ENCODE results near the gene RAPGEF3.

RAPGEF3 gene

GRCh38 chr12:47758834-47759690, at the start of gene RAPGEF3:
Gene RAPGEF3 (minus strand): TSS chr12:47758880. CDS start chr12:47758556, 324 bp downstream.
- Histone ChIP-seq H3K9ac (ENCODE audit: low read depth in 1 of 2, low read length in 2 of 2) (peak within 1 kb of the TSS; percentile 86 to 88), H3K27me3 (ENCODE audit: control insufficient read depth in 2 of 2, insufficient read depth in 2 of 2, low read length in 2 of 2) (no peaks in the 10 kb centered on the region), H3K36me3 (ENCODE audit: control insufficient read depth in 2 of 2, insufficient read depth in 2 of 2, low read length in 2 of 2) (no peaks in the 10 kb centered on the region), H3K4me3 (ENCODE audit: low read length in 2 of 2) (peak within 1 kb of the TSS; percentile 76 to 78), H3K4me1 (ENCODE audit: control insufficient read depth in 2 of 2, insufficient read depth in 2 of 2, low read length in 2 of 2) (peaks cover 38 to 41% of the 10 kb centered on the region in 2 donors), H3K27ac (ENCODE audit: low read depth in 2 of 2, low read length in 2 of 2) (peak within 1 kb of the TSS; percentile 78 to 79), H3K9me3 (ENCODE audit: control insufficient read depth in 2 of 2, low read length in 2 of 2) (no peaks in the 10 kb centered on the region)

GRCh38 chr12:47808050-47808449, 49.4 kb upstream of the RAPGEF3 start:
- no peaks in the 10 kb centered on the region for H3K27me3 ChIP-seq (ENCODE audit: control insufficient read depth in 2 of 2, insufficient read depth in 2 of 2, low read length in 2 of 2)
- peaks cover 46 to 57% of the 10 kb centered on the region in 2 donors for H3K4me1 ChIP-seq (ENCODE audit: control insufficient read depth in 2 of 2, insufficient read depth in 2 of 2, low read length in 2 of 2)
- no peak overlapping the region for H3K4me3 ChIP-seq (ENCODE audit: low read length in 2 of 2)
- H3K9ac ChIP-seq (ENCODE audit: low read depth in 1 of 2, low read length in 2 of 2), result peak overlapping the region in 1 of 2 donors; percentile 60
- no peaks in the 10 kb centered on the region for H3K36me3 ChIP-seq (ENCODE audit: control insufficient read depth in 2 of 2, insufficient read depth in 2 of 2, low read length in 2 of 2)
- peak overlapping the region; percentile 60 to 78 for H3K27ac ChIP-seq (ENCODE audit: low read depth in 2 of 2, low read length in 2 of 2)
- no peaks in the 10 kb centered on the region for H3K9me3 ChIP-seq (ENCODE audit: control insufficient read depth in 2 of 2, low read length in 2 of 2)

GRCh38 chr12:47807338-47807737, 48.7 kb upstream of the RAPGEF3 start:
- peak overlapping the region; percentile 0 to 78 for H3K27ac ChIP-seq (ENCODE audit: low read depth in 2 of 2, low read length in 2 of 2)
- no peaks in the 10 kb centered on the region for H3K9me3 ChIP-seq (ENCODE audit: control insufficient read depth in 2 of 2, low read length in 2 of 2)
- H3K4me1 ChIP-seq (ENCODE audit: control insufficient read depth in 2 of 2, insufficient read depth in 2 of 2, low read length in 2 of 2), result peaks cover 41 to 62% of the 10 kb centered on the region in 2 donors
- H3K36me3 ChIP-seq (ENCODE audit: control insufficient read depth in 2 of 2, insufficient read depth in 2 of 2, low read length in 2 of 2), result no peaks in the 10 kb centered on the region
- H3K9ac ChIP-seq (ENCODE audit: low read depth in 1 of 2, low read length in 2 of 2), result no peak overlapping the region
- no peaks in the 10 kb centered on the region for H3K27me3 ChIP-seq (ENCODE audit: control insufficient read depth in 2 of 2, insufficient read depth in 2 of 2, low read length in 2 of 2)
- H3K4me3 ChIP-seq (ENCODE audit: low read length in 2 of 2), result no peak overlapping the region

GRCh38 chr12:47805417-47805816, 46.7 kb upstream of the RAPGEF3 start:
- H3K9ac ChIP-seq (ENCODE audit: low read depth in 1 of 2, low read length in 2 of 2), result no peak overlapping the region
- peaks cover 26 to 57% of the 10 kb centered on the region in 2 donors for H3K4me1 ChIP-seq (ENCODE audit: control insufficient read depth in 2 of 2, insufficient read depth in 2 of 2, low read length in 2 of 2)
- no peak overlapping the region for H3K4me3 ChIP-seq (ENCODE audit: low read length in 2 of 2)
- no peaks in the 10 kb centered on the region for H3K9me3 ChIP-seq (ENCODE audit: control insufficient read depth in 2 of 2, low read length in 2 of 2)
- H3K27ac ChIP-seq (ENCODE audit: low read depth in 2 of 2, low read length in 2 of 2), result no peak overlapping the region
- H3K36me3 ChIP-seq (ENCODE audit: control insufficient read depth in 2 of 2, insufficient read depth in 2 of 2, low read length in 2 of 2), result no peaks in the 10 kb centered on the region
- H3K27me3 ChIP-seq (ENCODE audit: control insufficient read depth in 2 of 2, insufficient read depth in 2 of 2, low read length in 2 of 2), result no peaks in the 10 kb centered on the region

DNA sequence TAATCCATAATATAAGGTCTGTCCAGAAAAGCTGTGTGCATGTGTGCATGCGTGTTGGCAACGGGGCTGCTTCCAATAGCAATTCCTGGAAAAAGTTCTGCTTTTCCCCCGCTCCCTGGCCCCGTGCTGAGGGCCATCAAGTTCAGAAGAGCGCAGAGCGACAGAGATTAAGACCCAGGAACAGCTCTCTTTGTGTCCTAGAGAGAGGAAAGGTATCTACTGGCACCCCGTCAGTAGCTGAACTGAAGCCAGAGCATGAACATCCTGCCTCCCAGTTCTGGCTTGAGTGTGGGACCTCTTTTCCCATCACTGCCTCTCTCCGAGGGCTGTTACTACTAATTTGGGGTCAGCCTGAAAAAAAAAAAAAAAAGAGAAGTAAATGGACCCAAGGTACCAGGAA, 45.5 kb upstream of the RAPGEF3 start:
- H3K9me3 ChIP-seq (ENCODE audit: control insufficient read depth in 2 of 2, low read length in 2 of 2), result no peaks in the 10 kb centered on the region
- no peak overlapping the region for H3K27ac ChIP-seq (ENCODE audit: low read depth in 2 of 2, low read length in 2 of 2)
- H3K9ac ChIP-seq (ENCODE audit: low read depth in 1 of 2, low read length in 2 of 2), result no peak overlapping the region
- H3K4me1 ChIP-seq (ENCODE audit: control insufficient read depth in 2 of 2, insufficient read depth in 2 of 2, low read length in 2 of 2), result peaks cover 20 to 60% of the 10 kb centered on the region in 2 donors
- H3K4me3 ChIP-seq (ENCODE audit: low read length in 2 of 2), result no peak overlapping the region
- no peaks in the 10 kb centered on the region for H3K36me3 ChIP-seq (ENCODE audit: control insufficient read depth in 2 of 2, insufficient read depth in 2 of 2, low read length in 2 of 2)
- H3K27me3 ChIP-seq (ENCODE audit: control insufficient read depth in 2 of 2, insufficient read depth in 2 of 2, low read length in 2 of 2), result no peaks in the 10 kb centered on the region

DNA sequence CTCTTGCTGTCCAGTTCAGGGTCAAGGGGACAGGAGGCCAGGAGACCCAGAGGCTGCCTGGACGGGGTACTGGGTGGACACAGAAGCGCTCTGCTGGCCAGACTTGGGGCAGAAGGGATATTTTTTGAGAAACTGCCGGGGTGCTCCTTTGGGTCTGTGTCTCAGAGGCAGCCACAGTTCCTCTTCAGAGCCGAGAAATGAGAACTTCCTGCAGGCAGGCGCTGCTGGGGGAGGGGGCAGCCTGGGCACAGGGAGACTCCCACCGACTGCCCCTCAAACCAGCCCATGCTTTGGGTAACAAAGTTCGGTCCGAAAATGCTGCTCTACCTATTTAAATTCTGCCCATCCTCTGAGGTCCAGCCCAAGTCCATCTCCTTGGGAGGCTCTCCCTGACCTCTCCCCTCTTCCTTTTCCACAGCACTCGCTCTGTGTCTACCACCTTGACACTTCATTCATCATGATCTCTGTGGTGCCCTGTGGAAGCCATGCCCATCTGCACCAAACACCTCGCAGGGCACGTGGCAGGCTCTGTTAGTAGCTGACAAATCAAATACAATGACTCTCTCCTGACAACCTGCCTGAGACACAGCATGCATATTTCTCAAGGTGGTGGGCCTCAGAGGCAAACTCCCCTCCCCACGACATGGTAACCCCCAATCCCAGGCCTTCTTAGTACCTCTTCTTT, 44.7 kb upstream of the RAPGEF3 start:
- Histone ChIP-seq H3K9me3 (ENCODE audit: control insufficient read depth in 2 of 2, low read length in 2 of 2) (no peaks in the 10 kb centered on the region), H3K9ac (ENCODE audit: low read depth in 1 of 2, low read length in 2 of 2) (peak overlapping the region in 1 of 2 donors; percentile 24), H3K27me3 (ENCODE audit: control insufficient read depth in 2 of 2, insufficient read depth in 2 of 2, low read length in 2 of 2) (no peaks in the 10 kb centered on the region), H3K36me3 (ENCODE audit: control insufficient read depth in 2 of 2, insufficient read depth in 2 of 2, low read length in 2 of 2) (no peaks in the 10 kb centered on the region), H3K4me3 (ENCODE audit: low read length in 2 of 2) (peak overlapping the region in 1 of 2 donors; percentile 20), H3K4me1 (ENCODE audit: control insufficient read depth in 2 of 2, insufficient read depth in 2 of 2, low read length in 2 of 2) (peaks cover 13 to 54% of the 10 kb centered on the region in 2 donors), H3K27ac (ENCODE audit: low read depth in 2 of 2, low read length in 2 of 2) (peak overlapping the region in 1 of 2 donors; percentile 43)

DNA sequence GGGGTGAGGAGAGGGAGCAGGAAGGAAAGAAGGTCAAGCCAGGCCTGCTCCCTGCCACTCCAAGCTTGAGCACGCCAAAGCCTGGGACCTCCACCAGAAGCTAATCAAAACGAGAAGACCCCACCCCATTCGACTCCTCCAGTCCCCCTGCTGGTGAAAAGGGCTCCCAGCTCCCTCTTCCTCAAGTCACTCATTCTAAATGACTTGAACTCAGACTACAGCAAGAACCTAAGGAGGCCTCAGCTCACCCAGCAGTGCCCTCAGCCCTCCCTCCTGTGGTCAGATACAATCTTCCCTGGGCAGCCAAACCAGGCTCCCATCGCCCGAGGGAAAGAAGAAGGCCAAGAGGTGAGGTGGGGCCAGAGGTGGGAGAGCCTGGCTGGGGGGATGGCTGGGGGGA, 43.6 kb upstream of the RAPGEF3 start:
- H3K27ac ChIP-seq (ENCODE audit: low read depth in 2 of 2, low read length in 2 of 2), result peak overlapping the region in 1 of 2 donors; percentile 43
- peaks cover 13 to 44% of the 10 kb centered on the region in 2 donors for H3K4me1 ChIP-seq (ENCODE audit: control insufficient read depth in 2 of 2, insufficient read depth in 2 of 2, low read length in 2 of 2)
- H3K4me3 ChIP-seq (ENCODE audit: low read length in 2 of 2), result no peak overlapping the region
- H3K36me3 ChIP-seq (ENCODE audit: control insufficient read depth in 2 of 2, insufficient read depth in 2 of 2, low read length in 2 of 2), result peaks cover 0 to 1% of the 10 kb centered on the region in 2 donors
- no peak overlapping the region for H3K9ac ChIP-seq (ENCODE audit: low read depth in 1 of 2, low read length in 2 of 2)
- no peaks in the 10 kb centered on the region for H3K27me3 ChIP-seq (ENCODE audit: control insufficient read depth in 2 of 2, insufficient read depth in 2 of 2, low read length in 2 of 2)
- no peaks in the 10 kb centered on the region for H3K9me3 ChIP-seq (ENCODE audit: control insufficient read depth in 2 of 2, low read length in 2 of 2)

- no peak overlapping the region for H3K9ac ChIP-seq (ENCODE audit: low read depth in 1 of 2, low read length in 2 of 2)
- peaks cover 13 to 41% of the 10 kb centered on the region in 2 donors for H3K4me1 ChIP-seq (ENCODE audit: control insufficient read depth in 2 of 2, insufficient read depth in 2 of 2, low read length in 2 of 2)
- peaks cover 0 to 2% of the 10 kb centered on the region in 2 donors for H3K36me3 ChIP-seq (ENCODE audit: control insufficient read depth in 2 of 2, insufficient read depth in 2 of 2, low read length in 2 of 2)
Observed at GRCh38 chr12:47801904-47802246, 43.2 kb upstream of the RAPGEF3 start.

GRCh38 chr12:47801170-47801903, 42.7 kb upstream of the RAPGEF3 start:
- no peak overlapping the region for H3K4me3 ChIP-seq (ENCODE audit: low read length in 2 of 2)
- H3K9ac ChIP-seq (ENCODE audit: low read depth in 1 of 2, low read length in 2 of 2), result no peak overlapping the region
- peaks cover 13 to 41% of the 10 kb centered on the region in 2 donors for H3K4me1 ChIP-seq (ENCODE audit: control insufficient read depth in 2 of 2, insufficient read depth in 2 of 2, low read length in 2 of 2)

More at GRCh38 chr12:47801904-47802246, 43.2 kb upstream of the RAPGEF3 start:
- Histone ChIP-seq H3K27ac (ENCODE audit: low read depth in 2 of 2, low read length in 2 of 2) (peak overlapping the region in 1 of 2 donors; percentile 32), H3K27me3 (ENCODE audit: control insufficient read depth in 2 of 2, insufficient read depth in 2 of 2, low read length in 2 of 2) (no peaks in the 10 kb centered on the region), H3K4me3 (ENCODE audit: low read length in 2 of 2) (no peak overlapping the region), H3K9me3 (ENCODE audit: control insufficient read depth in 2 of 2, low read length in 2 of 2) (no peaks in the 10 kb centered on the region)

More at GRCh38 chr12:47801170-47801903, 42.7 kb upstream of the RAPGEF3 start:
- Histone ChIP-seq H3K27me3 (ENCODE audit: control insufficient read depth in 2 of 2, insufficient read depth in 2 of 2, low read length in 2 of 2) (no peaks in the 10 kb centered on the region), H3K9me3 (ENCODE audit: control insufficient read depth in 2 of 2, low read length in 2 of 2) (no peaks in the 10 kb centered on the region), H3K36me3 (ENCODE audit: control insufficient read depth in 2 of 2, insufficient read depth in 2 of 2, low read length in 2 of 2) (peaks cover 0 to 2% of the 10 kb centered on the region in 2 donors), H3K27ac (ENCODE audit: low read depth in 2 of 2, low read length in 2 of 2) (no peak overlapping the region)

Data from mucosa of rectum (tissue), 2 donors.